ENCODE results near the gene MAB21L3.

Gene MAB21L3

DNA sequence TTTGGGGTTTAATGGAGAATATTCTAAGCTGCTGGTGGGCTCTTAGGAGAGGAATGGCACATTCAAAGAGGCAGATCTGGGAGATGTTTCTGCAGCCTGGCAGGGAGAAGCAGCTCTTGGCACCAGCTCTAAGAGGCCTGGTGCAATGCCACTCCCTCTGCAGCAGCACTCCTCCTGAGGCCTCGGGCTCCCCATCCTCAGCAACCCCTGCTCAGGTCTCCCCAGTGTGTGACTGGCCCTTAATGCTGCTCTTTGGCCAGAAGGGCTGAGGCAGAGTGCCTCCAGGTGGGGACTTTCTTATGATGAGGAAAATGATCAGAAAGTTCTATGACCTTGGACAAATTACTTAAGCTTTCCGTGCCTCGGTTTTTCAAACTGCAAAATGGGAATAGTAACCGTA, 55.5 kb downstream of the MAB21L3 start:
- no peak for DNase-seq

DNA sequence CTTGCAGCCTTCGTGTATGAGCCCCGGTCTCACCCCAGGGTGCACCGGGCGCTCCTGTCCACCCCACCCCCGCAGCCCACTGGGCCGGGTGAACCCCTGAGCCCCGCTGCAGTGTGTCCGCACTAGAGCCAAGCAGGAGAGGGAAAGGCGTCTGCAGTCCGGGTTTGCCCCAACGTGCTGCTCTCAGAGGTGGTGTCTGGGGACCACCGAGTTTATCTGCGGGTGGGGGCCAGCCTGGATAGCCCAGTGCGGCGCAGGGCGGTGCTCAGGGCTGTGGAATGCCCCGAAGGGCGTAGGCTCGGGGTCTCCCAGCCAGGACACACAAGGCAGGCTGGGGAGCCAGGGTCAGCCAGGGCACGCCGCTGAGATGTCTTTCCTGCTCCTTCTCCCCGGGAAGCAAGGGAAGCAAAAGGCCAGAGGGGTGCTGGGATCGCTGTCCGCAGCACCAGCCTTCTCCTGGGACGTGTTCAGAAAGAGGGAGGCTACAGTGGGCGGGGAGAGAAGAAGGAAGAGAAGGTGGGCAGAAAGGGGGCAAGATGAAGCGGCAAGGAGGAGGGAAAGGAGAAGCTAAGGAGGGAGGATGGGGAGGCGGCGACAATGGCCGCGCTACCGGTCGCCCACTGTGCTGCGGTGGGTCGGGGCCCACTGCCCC, 56.6 kb downstream of the MAB21L3 start:
- DNase-seq, result no peak

DNA sequence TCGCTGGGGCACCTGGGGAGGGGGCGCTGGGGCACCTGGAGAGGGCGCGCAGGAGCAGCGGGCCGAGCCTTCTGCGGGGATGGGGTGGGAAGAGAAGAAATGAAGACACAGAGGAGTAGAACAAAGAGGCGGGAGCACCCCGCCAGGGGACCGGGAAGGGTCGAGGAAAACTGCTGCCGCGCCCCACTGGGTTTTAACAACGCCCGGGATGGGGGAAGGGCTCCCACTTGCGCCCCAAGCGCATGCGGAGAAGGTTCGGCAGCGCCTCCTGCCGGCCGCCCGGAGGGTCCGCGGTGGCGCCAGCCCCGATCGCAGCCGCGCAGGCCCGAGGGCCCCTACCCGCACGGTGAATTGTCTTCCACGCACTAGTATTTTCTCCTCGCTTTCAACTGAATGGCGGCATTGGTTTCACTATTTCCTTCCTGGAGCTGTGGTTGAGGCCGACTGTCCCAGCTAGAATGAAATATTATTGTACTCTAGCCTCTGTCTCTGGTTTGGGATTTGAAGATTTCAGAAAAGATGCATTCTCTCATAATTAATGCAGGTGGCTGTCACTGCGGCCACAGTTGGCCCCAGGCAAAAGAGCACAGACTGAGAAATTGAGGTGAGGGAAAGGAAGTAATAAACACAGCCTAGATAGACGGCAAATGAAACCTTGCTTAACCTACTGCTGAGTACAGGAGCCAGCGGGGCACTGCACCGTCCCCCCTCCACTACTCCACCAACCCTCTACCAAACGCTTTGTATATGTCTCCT, 57.3 kb downstream of the MAB21L3 start:
- DNase-seq, result peak; percentile 26

DNA sequence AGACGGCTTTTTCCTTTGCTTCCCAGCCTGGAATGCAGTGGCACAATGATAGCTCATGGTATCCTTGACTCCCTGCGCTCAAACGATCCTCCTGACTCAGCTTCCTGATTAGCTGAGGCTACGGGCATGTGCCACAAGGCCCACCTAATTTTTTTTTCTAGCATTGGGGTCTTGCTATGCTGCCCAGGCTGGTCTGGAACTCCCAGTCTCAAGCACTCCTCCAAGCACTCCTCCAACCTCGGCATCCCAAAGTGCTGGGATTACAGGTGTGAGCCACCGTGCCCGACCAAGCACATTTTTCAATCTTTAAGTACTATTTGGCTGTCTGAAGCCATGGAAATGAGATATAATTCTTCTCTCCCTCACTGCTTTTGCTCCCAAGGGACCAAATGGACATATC, 58.7 kb downstream of the MAB21L3 start:
- no peak for DNase-seq

DNA sequence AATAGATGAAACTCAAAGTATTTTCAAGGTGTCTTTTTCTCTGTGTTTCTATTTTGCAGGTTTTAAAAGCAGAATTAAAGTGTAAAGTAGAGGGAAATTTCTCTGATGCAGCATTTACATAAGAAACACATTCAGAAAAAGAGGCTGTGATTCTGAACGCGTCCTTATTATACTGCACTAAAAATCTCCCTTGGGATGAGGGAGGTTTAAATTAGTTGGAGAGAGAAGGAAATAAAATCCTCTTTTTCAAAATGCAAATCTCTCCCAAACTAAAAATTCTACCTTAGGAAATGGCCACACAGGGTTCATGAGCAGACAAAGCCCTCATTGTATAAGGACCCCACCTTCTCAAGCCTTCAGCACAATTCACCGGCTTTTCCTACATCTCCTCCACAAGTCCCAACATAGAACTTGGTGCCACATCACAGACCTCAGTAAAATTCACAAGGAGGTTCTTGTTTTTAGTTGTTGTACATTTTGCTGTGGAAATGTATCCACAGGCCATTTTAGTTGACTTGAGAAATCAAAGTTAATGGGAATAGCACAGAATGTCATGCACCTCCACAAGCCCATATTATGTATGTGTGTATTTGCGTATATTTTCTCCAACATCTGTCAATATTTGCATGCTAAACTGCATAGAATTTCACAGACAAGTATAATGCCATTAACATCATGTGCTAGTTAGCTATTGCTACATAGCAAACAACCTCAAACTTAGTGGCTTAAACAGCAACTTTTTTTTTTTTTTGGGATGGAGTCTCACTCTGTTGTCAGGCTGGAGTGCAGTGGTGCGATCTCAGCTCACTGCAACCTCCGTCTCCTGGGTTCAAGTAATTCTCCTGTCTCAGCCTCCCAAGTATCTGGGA, 59.8 kb downstream of the MAB21L3 start:
- no peak for DNase-seq

DNA sequence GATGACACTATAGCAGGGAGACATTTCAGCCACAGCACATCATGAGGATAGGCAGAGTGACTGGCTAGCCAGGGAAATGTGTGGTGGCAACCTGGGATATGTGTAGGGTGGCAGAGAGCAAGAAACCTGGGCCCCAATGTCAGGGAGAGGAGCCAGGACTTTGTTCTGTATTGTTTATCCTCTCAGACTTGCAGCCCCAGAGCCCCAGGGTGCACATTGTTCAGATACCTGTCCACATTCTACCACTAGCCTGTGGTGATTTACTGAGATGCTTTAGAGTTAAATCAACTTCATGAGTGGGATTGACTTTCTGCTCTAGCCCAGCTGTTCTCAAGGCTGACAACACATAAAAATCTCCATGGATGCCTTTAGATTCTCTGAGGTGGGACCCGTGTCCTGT, 61.5 kb downstream of the MAB21L3 start:
- DNase-seq, result no peak

GRCh38 chr1:116175611-116176010, 64.4 kb downstream of the MAB21L3 start:
- peak; percentile 66 for DNase-seq

DNA sequence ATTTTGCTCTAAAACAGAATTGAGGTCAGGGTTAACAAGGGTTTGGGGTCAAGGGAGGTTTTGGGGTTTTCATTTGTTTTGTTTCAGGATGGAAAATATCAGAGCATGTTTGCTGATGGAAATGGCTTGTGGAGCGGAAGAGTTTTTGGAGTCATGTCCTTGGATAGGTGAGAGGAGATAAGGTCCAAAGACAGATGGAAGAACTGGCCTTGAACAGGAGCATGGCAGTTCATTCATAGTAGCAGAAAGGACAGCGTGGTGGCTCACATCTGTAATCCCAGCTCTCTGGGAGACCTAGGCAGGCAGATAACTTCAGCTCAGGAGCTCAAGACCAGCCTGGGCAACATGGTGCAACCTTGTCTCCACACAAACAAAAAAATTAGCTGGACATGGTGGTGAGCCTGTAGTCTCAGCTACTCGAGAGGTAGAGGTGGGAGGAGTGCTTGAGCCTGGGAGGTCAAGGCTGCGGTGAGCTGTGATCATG, 65.1 kb downstream of the MAB21L3 start:
- DNase-seq, result no peak

DNA sequence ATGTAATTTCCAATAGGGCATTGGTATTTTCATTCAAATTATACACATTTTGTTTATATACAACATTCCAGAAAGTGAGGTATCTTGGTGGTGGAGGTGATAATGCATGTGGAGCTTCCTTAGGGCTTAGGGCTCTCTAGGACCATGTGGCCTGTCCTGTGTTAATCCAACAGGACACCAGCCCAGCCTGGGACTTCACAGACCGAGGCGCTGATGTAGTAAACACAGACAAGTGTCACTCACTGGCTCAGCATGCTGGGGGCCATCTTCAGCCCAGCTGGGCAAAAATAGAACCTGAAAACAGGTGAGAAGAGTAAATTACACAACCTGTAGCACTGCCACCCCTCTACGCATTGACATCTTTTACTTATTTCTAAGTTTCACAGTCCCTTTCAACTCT, 66.7 kb downstream of the MAB21L3 start:
- DNase-seq, result no peak

DNA sequence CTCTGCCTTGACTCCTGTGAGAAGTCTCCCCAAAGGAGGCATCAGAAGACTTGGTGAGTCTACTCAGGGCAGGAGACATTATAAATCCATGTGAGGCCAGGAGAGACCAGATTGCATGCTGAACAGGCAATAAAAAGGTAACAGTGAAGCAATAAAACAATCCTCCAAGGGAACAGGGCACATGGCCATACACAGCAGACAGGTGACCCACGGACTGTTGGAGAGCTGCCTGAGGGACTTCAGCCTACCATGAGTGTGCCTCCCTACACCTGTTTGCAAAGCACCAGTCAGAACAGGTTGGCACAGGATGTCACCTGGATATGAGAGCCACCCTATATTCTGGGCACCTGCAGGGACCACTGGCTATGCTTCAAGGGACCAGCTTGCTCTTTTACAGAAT, 67.6 kb downstream of the MAB21L3 start:
- DNase-seq, result no peak

DNA sequence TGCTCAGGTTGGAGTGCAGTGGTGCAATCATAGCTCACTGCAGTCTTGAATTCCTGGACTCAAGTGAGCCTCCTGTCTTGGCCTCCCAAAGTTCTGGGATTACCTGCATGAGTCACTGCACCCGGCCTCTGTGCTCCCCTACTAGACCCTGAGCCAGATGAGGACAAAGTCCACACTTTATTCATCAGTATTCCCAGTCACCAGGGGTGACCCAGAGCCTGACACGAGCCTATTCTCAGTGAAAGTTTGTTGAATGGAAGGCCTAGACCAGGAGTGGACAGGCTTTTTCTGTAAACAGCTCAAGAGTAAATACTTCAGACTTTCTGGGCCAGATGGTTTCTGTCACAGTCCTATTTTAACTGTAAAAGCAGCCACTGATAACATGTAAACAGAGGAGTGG, 68.2 kb downstream of the MAB21L3 start:
- no peak for DNase-seq

DNA sequence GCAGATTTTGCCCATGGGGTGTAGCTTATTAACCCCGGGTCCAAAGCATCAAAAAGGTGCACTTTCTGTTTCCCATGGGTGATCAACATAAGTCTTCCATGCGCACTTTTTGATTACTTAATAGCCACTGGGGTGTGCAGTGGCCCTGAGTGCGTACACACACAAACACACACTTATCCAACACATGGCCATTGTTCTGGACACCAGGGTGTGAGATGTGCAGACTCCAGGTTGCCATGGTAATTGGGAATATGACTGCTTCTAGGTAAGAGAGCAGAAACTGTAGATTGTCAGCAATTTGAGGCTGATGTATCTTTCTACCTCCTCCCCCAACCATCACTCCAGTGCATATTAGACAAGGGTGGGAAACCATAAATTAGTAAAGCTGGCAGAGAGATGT, 68.8 kb downstream of the MAB21L3 start:
- DNase-seq, result no peak

- DNase-seq, result no peak
These were observed 71.0 kb downstream of the MAB21L3 start for GRCh38 chr1:116182019-116182714.
